NT2/D1 (cell line): ENCODE data around the gene ADCY3.

Source experiments
- YY1 ChIP-seq: IDR thresholded peaks from 2 replicates; pipeline ENCODE4 v1.6.1; 2011; ENCODE audit not compliant: insufficient read length, insufficient read depth
- ZNF274 ChIP-seq: IDR thresholded peaks from 2 replicates; pipeline ENCODE4 v1.6.1; 2011; ENCODE audit warnings: mild to moderate bottlenecking, low read depth, low read length

- TF ChIP-seq ZNF274 (no peak), YY1 (no peak)
These were observed 92.5 kb downstream of the ADCY3 start for GRCh38 chr2:24827321-24828237.
